Neural cell (in vitro differentiated cells): Measurements from ENCODE around the gene CFC1.
"Not testable (repeated sequence)": the region's sequence is repeated elsewhere in the genome, so short reads cannot be mapped to it uniquely, and the experiment has no call there.

Experiments used
- EP300 ChIP-seq: fragments of 450-650 bp; conservative IDR thresholded peaks from 2 replicates; pipeline ENCODE4 v1.6.1; 2014; ENCODE audit warnings: antibody characterized with exemption, mild to moderate bottlenecking, moderate library complexity; ENCODE audit not compliant: poor library complexity, severe bottlenecking
- POLR2AphosphoS5 ChIP-seq: IDR thresholded peaks from 2 replicates; pipeline ENCODE4 v1.6.1; 2012
- RAD21 ChIP-seq: fragments of 450-650 bp; conservative IDR thresholded peaks from 2 replicates; pipeline ENCODE4 v1.6.1; 2014; ENCODE audit warnings: antibody characterized with exemption, mild to moderate bottlenecking, moderate library complexity
- TAF1 ChIP-seq: IDR thresholded peaks from 2 replicates; pipeline ENCODE4 v1.6.1; 2012; ENCODE audit warnings: low read depth
- TF ChIP-seq, protein P1 (sequence below): fragments of 450-650 bp; IDR thresholded peaks from 2 replicates; pipeline ENCODE4 v1.5.1; 2014; ENCODE audit warnings: antibody characterized with exemption, mild to moderate bottlenecking, moderate library complexity; ENCODE audit not compliant: poor library complexity, severe bottlenecking
- TF ChIP-seq, protein P2 (sequence below): IDR thresholded peaks from 2 replicates; pipeline ENCODE4 v1.6.1; 2012; ENCODE audit warnings: borderline replicate concordance

DNA sequence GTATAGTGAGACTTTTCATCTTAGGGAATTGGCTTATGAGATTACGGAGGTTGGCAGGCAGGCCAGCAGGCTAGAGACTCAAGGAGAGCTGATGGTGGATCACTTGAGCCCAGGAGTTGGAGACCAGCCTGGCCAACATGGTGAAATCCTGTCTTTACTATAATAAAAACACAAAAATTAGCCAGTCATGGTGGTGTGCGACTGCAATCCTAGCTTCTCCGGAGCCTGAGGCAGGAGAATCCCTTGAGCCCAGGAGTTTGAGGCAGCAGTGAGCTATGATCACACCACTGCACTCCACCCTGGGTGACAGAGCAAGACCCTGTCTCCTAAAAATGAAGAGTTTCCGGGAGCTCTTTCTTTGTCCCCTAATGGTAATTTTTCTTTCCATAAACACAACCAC, 14.6 kb downstream of the CFC1 start:
- TF ChIP-seq, protein P1, sequence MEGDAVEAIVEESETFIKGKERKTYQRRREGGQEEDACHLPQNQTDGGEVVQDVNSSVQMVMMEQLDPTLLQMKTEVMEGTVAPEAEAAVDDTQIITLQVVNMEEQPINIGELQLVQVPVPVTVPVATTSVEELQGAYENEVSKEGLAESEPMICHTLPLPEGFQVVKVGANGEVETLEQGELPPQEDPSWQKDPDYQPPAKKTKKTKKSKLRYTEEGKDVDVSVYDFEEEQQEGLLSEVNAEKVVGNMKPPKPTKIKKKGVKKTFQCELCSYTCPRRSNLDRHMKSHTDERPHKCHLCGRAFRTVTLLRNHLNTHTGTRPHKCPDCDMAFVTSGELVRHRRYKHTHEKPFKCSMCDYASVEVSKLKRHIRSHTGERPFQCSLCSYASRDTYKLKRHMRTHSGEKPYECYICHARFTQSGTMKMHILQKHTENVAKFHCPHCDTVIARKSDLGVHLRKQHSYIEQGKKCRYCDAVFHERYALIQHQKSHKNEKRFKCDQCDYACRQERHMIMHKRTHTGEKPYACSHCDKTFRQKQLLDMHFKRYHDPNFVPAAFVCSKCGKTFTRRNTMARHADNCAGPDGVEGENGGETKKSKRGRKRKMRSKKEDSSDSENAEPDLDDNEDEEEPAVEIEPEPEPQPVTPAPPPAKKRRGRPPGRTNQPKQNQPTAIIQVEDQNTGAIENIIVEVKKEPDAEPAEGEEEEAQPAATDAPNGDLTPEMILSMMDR = not testable (repeated sequence)
- TF ChIP-seq TAF1, EP300, POLR2AphosphoS5, RAD21: not testable (repeated sequence)
- TF ChIP-seq, protein P2, sequence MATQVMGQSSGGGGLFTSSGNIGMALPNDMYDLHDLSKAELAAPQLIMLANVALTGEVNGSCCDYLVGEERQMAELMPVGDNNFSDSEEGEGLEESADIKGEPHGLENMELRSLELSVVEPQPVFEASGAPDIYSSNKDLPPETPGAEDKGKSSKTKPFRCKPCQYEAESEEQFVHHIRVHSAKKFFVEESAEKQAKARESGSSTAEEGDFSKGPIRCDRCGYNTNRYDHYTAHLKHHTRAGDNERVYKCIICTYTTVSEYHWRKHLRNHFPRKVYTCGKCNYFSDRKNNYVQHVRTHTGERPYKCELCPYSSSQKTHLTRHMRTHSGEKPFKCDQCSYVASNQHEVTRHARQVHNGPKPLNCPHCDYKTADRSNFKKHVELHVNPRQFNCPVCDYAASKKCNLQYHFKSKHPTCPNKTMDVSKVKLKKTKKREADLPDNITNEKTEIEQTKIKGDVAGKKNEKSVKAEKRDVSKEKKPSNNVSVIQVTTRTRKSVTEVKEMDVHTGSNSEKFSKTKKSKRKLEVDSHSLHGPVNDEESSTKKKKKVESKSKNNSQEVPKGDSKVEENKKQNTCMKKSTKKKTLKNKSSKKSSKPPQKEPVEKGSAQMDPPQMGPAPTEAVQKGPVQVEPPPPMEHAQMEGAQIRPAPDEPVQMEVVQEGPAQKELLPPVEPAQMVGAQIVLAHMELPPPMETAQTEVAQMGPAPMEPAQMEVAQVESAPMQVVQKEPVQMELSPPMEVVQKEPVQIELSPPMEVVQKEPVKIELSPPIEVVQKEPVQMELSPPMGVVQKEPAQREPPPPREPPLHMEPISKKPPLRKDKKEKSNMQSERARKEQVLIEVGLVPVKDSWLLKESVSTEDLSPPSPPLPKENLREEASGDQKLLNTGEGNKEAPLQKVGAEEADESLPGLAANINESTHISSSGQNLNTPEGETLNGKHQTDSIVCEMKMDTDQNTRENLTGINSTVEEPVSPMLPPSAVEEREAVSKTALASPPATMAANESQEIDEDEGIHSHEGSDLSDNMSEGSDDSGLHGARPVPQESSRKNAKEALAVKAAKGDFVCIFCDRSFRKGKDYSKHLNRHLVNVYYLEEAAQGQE = not testable (repeated sequence)
